ENCODE results near the gene SERTM2. TPM values are rescaled to one million over a fixed set of nuclear protein-coding genes. Genes with fewer than 3 reads are reported as not detected.

The SERTM2 gene
- total RNA-seq, 1 experiment from 2014 or later = 0.37 TPM

- H3K27ac Mint-ChIP-seq = no peak overlapping the region
- peaks cover 24% of the 10 kb centered on the region for H3K4me1 Mint-ChIP-seq
- H3K4me3 Mint-ChIP-seq = no peak overlapping the region
- peaks cover 26% of the 10 kb centered on the region for H3K9me3 Mint-ChIP-seq
- ChIA-PET CTCF (no interaction called here), POLR2A (no interaction called here)
- H3K27me3 Mint-ChIP-seq (ENCODE audit: low read depth) = no peaks in the 10 kb centered on the region; the same call in none of the 2 replicates
- TF ChIP-seq, protein P1, sequence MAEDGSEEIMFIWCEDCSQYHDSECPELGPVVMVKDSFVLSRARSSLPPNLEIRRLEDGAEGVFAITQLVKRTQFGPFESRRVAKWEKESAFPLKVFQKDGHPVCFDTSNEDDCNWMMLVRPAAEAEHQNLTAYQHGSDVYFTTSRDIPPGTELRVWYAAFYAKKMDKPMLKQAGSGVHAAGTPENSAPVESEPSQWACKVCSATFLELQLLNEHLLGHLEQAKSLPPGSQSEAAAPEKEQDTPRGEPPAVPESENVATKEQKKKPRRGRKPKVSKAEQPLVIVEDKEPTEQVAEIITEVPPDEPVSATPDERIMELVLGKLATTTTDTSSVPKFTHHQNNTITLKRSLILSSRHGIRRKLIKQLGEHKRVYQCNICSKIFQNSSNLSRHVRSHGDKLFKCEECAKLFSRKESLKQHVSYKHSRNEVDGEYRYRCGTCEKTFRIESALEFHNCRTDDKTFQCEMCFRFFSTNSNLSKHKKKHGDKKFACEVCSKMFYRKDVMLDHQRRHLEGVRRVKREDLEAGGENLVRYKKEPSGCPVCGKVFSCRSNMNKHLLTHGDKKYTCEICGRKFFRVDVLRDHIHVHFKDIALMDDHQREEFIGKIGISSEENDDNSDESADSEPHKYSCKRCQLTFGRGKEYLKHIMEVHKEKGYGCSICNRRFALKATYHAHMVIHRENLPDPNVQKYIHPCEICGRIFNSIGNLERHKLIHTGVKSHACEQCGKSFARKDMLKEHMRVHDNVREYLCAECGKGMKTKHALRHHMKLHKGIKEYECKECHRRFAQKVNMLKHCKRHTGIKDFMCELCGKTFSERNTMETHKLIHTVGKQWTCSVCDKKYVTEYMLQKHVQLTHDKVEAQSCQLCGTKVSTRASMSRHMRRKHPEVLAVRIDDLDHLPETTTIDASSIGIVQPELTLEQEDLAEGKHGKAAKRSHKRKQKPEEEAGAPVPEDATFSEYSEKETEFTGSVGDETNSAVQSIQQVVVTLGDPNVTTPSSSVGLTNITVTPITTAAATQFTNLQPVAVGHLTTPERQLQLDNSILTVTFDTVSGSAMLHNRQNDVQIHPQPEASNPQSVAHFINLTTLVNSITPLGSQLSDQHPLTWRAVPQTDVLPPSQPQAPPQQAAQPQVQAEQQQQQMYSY (CRISPR knock-in tag; IDR thresholded peaks at IDR 0.05) = no peak
- TF ChIP-seq RELA (CRISPR knock-in tag; IDR thresholded peaks at IDR 0.05; ENCODE audit: borderline replicate concordance) = no peak
- TF ChIP-seq, protein P2, sequence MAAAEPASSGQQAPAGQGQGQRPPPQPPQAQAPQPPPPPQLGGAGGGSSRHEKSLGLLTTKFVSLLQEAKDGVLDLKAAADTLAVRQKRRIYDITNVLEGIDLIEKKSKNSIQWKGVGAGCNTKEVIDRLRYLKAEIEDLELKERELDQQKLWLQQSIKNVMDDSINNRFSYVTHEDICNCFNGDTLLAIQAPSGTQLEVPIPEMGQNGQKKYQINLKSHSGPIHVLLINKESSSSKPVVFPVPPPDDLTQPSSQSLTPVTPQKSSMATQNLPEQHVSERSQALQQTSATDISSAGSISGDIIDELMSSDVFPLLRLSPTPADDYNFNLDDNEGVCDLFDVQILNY (CRISPR knock-in tag; IDR thresholded peaks at IDR 0.05) = no peak
- no peak for TF ChIP-seq ZNF671 (CRISPR knock-in tag; IDR thresholded peaks at IDR 0.05)
- no peak for TF ChIP-seq TEAD4 (CRISPR knock-in tag; IDR thresholded peaks at IDR 0.05)
- TF ChIP-seq ELF4 (CRISPR knock-in tag; IDR thresholded peaks at IDR 0.05; ENCODE audit: low read depth) = no peak
- TF ChIP-seq JAZF1 (CRISPR knock-in tag; IDR thresholded peaks at IDR 0.05) = no peak
- TF ChIP-seq, protein P3, sequence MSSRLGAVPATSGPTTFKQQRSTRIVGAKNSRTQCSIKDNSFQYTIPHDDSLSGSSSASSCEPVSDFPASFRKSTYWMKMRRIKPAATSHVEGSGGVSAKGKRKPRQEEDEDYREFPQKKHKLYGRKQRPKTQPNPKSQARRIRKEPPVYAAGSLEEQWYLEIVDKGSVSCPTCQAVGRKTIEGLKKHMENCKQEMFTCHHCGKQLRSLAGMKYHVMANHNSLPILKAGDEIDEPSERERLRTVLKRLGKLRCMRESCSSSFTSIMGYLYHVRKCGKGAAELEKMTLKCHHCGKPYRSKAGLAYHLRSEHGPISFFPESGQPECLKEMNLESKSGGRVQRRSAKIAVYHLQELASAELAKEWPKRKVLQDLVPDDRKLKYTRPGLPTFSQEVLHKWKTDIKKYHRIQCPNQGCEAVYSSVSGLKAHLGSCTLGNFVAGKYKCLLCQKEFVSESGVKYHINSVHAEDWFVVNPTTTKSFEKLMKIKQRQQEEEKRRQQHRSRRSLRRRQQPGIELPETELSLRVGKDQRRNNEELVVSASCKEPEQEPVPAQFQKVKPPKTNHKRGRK (CRISPR knock-in tag; IDR thresholded peaks at IDR 0.05; ENCODE audit: borderline replicate concordance) = no peak
- TF ChIP-seq GTF2I (CRISPR knock-in tag; conservative IDR thresholded peaks at IDR 0.05) = no peak
- TF ChIP-seq MXD4 (CRISPR knock-in tag; IDR thresholded peaks at IDR 0.05; ENCODE audit: borderline replicate concordance) = no peak
- no peak for TF ChIP-seq ZNF232 (CRISPR knock-in tag; IDR thresholded peaks at IDR 0.05)
- TF ChIP-seq, protein P4, sequence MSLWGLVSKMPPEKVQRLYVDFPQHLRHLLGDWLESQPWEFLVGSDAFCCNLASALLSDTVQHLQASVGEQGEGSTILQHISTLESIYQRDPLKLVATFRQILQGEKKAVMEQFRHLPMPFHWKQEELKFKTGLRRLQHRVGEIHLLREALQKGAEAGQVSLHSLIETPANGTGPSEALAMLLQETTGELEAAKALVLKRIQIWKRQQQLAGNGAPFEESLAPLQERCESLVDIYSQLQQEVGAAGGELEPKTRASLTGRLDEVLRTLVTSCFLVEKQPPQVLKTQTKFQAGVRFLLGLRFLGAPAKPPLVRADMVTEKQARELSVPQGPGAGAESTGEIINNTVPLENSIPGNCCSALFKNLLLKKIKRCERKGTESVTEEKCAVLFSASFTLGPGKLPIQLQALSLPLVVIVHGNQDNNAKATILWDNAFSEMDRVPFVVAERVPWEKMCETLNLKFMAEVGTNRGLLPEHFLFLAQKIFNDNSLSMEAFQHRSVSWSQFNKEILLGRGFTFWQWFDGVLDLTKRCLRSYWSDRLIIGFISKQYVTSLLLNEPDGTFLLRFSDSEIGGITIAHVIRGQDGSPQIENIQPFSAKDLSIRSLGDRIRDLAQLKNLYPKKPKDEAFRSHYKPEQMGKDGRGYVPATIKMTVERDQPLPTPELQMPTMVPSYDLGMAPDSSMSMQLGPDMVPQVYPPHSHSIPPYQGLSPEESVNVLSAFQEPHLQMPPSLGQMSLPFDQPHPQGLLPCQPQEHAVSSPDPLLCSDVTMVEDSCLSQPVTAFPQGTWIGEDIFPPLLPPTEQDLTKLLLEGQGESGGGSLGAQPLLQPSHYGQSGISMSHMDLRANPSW (CRISPR knock-in tag; conservative IDR thresholded peaks at IDR 0.05; ENCODE audit: low read depth) = no peak
- ATAC-seq (no peak), DNase-seq (ENCODE audit: low spot score) (no peak)
- H3K36me3 Mint-ChIP-seq = peaks cover 22% of the 10 kb centered on the region
Measured at GRCh38 chrX:111467896-111468295, 43.5 kb upstream of the SERTM2 start.

- ChIA-PET CTCF (no interaction called here), POLR2A (no interaction called here)
- H3K36me3 Mint-ChIP-seq = peaks cover 22% of the 10 kb centered on the region
- ATAC-seq = no peak
- H3K27me3 Mint-ChIP-seq (ENCODE audit: low read depth) = peaks cover 14% of the 10 kb centered on the region
- no peak overlapping the region for H3K4me3 Mint-ChIP-seq
- H3K27ac Mint-ChIP-seq = no peak overlapping the region
- no peak for DNase-seq (ENCODE audit: low spot score)
- H3K9me3 Mint-ChIP-seq = peaks cover 26% of the 10 kb centered on the region
- TF ChIP-seq FOXP1 (CRISPR knock-in tag; IDR thresholded peaks at IDR 0.05; ENCODE audit: borderline replicate concordance) (no peak), EMX1 (CRISPR knock-in tag; IDR thresholded peaks at IDR 0.05) (no peak), GRHL2 (CRISPR knock-in tag; IDR thresholded peaks at IDR 0.05; ENCODE audit: insufficient replicate concordance, severe bottlenecking) (no peak)
- peaks cover 16% of the 10 kb centered on the region for H3K4me1 Mint-ChIP-seq
Measured at GRCh38 chrX:111470681-111471403, 40.6 kb upstream of the SERTM2 start.
